Hepatocyte (in vitro differentiated cells): ENCODE results near the gene TXNDC15.

Source experiments
- CTCF ChIP-seq: fragments of 200-600 bp; sonication (generic); IDR thresholded peaks from 2 replicates; pipeline ENCODE4 v1.5.1; 2016; ENCODE audit warnings: antibody characterized with exemption, mild to moderate bottlenecking; ENCODE audit not compliant: poor library complexity
- EZH2 ChIP-seq: fragments of 200-600 bp; sonication (generic); IDR thresholded peaks from 2 replicates; pipeline ENCODE4 v1.6.1; 2016; ENCODE audit warnings: antibody characterized with exemption, mild to moderate bottlenecking, borderline replicate concordance
- EZH2phosphoT487 ChIP-seq: fragments of 200-600 bp; sonication (generic); IDR thresholded peaks from one replicate; pipeline ENCODE4 v1.6.1; 2018; ENCODE audit warnings: antibody characterized with exemption, mild to moderate bottlenecking, low read depth, moderate library complexity; ENCODE audit not compliant: unreplicated experiment, severe bottlenecking

- TF ChIP-seq CTCF, result no peak
- no peak for TF ChIP-seq EZH2phosphoT487
- no peak for TF ChIP-seq EZH2
Observed at GRCh38 chr5:134948911-134949310, 74.7 kb downstream of the TXNDC15 start.
